Testis (tissue), 2 donors: ENCODE results near the gene NOX3.

Source experiments
- CTCF ChIP-seq, 3 experiments: fragments of 450-650 bp in 2 of 3; fragments of 200-600 bp in 1 of 3; sonication (generic) in 1 of 3; IDR thresholded peaks; one replicate each; pipeline ENCODE4 v1.5.1; 2016 to 2019; ENCODE audit warnings: antibody characterized with exemption in 3 of 3, mild to moderate bottlenecking in 2 of 3, moderate library complexity in 1 of 3
- POLR2A ChIP-seq: fragments of 450-650 bp; IDR thresholded peaks from one replicate; pipeline ENCODE4 v1.6.1; 2017; ENCODE audit warnings: antibody characterized with exemption, mild to moderate bottlenecking, moderate library complexity

- TF ChIP-seq CTCF (IDR thresholded peaks at IDR 0.05) (no peak), POLR2A (no peak)
Measured at GRCh38 chr6:155444120-155444917, 11.3 kb downstream of the NOX3 start.
